ENCODE results near the gene BSPH1.

BSPH1 gene

GRCh38 chr19:47992070-47992469 lies at the start of gene BSPH1:
TSS of gene BSPH1 (minus strand) at chr19:47992170. CDS start at chr19:47992081, 89 bp downstream.
- no peak within 1 kb of the TSS for H3K4me3 ChIP-seq

DNA sequence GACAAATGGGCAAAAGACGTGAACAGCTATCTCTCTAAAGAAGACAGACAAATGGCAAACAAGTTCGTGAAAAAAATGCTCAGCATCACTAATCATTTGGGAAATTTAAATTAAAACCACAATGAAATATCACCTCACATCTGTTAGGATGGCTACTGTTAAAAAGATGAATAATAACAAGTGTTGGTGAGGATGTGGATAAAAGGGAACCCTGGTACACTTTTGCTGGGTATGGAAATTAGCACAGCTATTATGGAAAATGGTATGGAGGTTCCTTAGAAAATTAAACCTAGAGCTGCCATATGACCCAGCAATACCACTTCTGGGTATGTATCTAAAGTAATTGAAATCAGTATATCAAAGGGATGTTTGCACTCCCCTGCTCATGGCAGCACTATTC lies 44.8 kb upstream of the BSPH1 start:
- Histone ChIP-seq H3K9ac (ENCODE audit: insufficient read length) (no peak overlapping the region), H3K27ac (no peak overlapping the region), H3K9me3 (ENCODE audit: low read depth, low read length) (peaks cover 3% of the 10 kb centered on the region; the same call in 1 of the 2 replicates), H3K36me3 (ENCODE audit: insufficient read depth, low read length) (no peaks in the 10 kb centered on the region), H3K4me3 (no peak overlapping the region)
- no peak for DNase-seq (ENCODE audit: low read depth, low spot score)
- TF ChIP-seq FOXP2 (optimal IDR thresholded peaks at IDR 0.05; ENCODE audit: control extremely low read depth, extremely low read length, insufficient read depth), result no peak
- TF ChIP-seq EZH2 (IDR thresholded peaks at IDR 0.05), result no peak
- no peak for TF ChIP-seq POLR2AphosphoS5 (IDR thresholded peaks at IDR 0.05; ENCODE audit: borderline replicate concordance, low read depth, low read length)

More at GRCh38 chr19:47992070-47992469, at the start of gene BSPH1:
- TF ChIP-seq FOXP2 (optimal IDR thresholded peaks at IDR 0.05; ENCODE audit: control extremely low read depth, extremely low read length, insufficient read depth), result no peak
- no peak for TF ChIP-seq EZH2 (IDR thresholded peaks at IDR 0.05)
- no peak for TF ChIP-seq POLR2AphosphoS5 (IDR thresholded peaks at IDR 0.05; ENCODE audit: borderline replicate concordance, low read depth, low read length)
- DNase-seq (ENCODE audit: low read depth, low spot score), result no peak
- Histone ChIP-seq H3K9me3 (ENCODE audit: low read depth, low read length) (no peaks in the 10 kb centered on the region), H3K36me3 (ENCODE audit: insufficient read depth, low read length) (no peaks in the 10 kb centered on the region), H3K27ac (no peak within 1 kb of the TSS), H3K9ac (ENCODE audit: insufficient read length) (no peak within 1 kb of the TSS)

DNA sequence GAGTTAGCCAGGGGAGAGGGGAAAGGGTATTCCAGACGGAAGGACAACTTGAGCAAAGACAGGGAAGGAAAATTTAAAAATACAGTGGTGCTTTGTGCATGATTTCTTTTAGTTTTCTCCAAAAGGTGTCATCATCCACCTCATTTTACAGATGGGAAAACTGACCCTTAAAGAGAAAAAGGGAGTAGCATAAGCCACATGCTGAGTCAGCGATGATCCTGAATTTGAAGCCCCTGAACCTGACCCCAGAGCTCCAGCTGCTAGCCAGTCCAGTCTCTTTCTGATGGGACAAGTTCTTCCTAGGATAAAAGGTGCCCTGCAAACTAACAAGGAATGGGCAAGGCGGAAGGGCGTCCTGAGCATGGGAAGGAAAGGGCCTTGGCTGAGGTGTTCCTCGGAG lies 41.6 kb upstream of the BSPH1 start:
- Histone ChIP-seq H3K4me3 (no peak overlapping the region), H3K36me3 (ENCODE audit: insufficient read depth, low read length) (no peaks in the 10 kb centered on the region), H3K9ac (ENCODE audit: insufficient read length) (no peak overlapping the region), H3K9me3 (ENCODE audit: low read depth, low read length) (peaks cover 3% of the 10 kb centered on the region; the same call in 1 of the 2 replicates), H3K27ac (no peak overlapping the region)
- no peak for DNase-seq (ENCODE audit: low read depth, low spot score)
- no peak for TF ChIP-seq FOXP2 (optimal IDR thresholded peaks at IDR 0.05; ENCODE audit: control extremely low read depth, extremely low read length, insufficient read depth)
- no peak for TF ChIP-seq POLR2AphosphoS5 (IDR thresholded peaks at IDR 0.05; ENCODE audit: borderline replicate concordance, low read depth, low read length)
- no peak for TF ChIP-seq EZH2 (IDR thresholded peaks at IDR 0.05)

GRCh38 chr19:48030073-48030472 lies 38.1 kb upstream of the BSPH1 start:
- no peak for TF ChIP-seq FOXP2 (optimal IDR thresholded peaks at IDR 0.05; ENCODE audit: control extremely low read depth, extremely low read length, insufficient read depth)
- TF ChIP-seq POLR2AphosphoS5 (IDR thresholded peaks at IDR 0.05; ENCODE audit: borderline replicate concordance, low read depth, low read length), result no peak
- no peak for TF ChIP-seq EZH2 (IDR thresholded peaks at IDR 0.05)
- no peak for DNase-seq (ENCODE audit: low read depth, low spot score)
- no peak overlapping the region for H3K27ac ChIP-seq
- H3K36me3 ChIP-seq (ENCODE audit: insufficient read depth, low read length), result no peaks in the 10 kb centered on the region
- H3K4me3 ChIP-seq, result no peak overlapping the region
- H3K9me3 ChIP-seq (ENCODE audit: low read depth, low read length), result no peaks in the 10 kb centered on the region
- H3K9ac ChIP-seq (ENCODE audit: insufficient read length), result no peak overlapping the region

- DNase-seq (ENCODE audit: low read depth, low spot score), result no peak
Observed at GRCh38 chr19:48029431-48029830, 37.5 kb upstream of the BSPH1 start.

DNA sequence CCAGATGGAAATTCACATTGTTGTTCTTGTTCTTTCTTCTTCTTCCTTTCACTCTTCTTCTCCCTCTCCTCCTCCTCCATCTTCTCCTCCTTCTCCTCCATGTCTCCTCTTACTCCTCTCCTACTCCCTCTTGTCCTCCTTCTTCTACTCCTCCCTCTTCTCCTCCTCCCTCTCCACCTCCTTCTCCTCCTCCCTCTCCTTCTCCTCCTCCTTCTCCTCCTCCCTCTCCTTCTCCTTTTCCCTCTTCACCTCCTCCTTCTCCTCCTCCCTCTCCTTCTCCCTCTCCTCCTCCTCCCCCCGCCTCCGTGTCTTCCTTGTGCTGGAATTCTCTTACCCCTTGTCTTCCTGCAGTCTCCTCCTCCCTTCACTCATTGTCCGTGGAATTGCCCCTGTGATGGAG lies 33.5 kb upstream of the BSPH1 start:
- Histone ChIP-seq H3K9ac (ENCODE audit: insufficient read length) (no peak overlapping the region), H3K36me3 (ENCODE audit: insufficient read depth, low read length) (no peaks in the 10 kb centered on the region), H3K27ac (no peak overlapping the region), H3K9me3 (ENCODE audit: low read depth, low read length) (no peaks in the 10 kb centered on the region), H3K4me3 (no peak overlapping the region)
- no peak for TF ChIP-seq POLR2AphosphoS5 (IDR thresholded peaks at IDR 0.05; ENCODE audit: borderline replicate concordance, low read depth, low read length)
- no peak for DNase-seq (ENCODE audit: low read depth, low spot score)

More at GRCh38 chr19:48029431-48029830, 37.5 kb upstream of the BSPH1 start:
- no peaks in the 10 kb centered on the region for H3K9me3 ChIP-seq (ENCODE audit: low read depth, low read length)
- no peak overlapping the region for H3K27ac ChIP-seq
- H3K9ac ChIP-seq (ENCODE audit: insufficient read length), result no peak overlapping the region
- TF ChIP-seq EZH2 (IDR thresholded peaks at IDR 0.05), result no peak
- TF ChIP-seq FOXP2 (optimal IDR thresholded peaks at IDR 0.05; ENCODE audit: control extremely low read depth, extremely low read length, insufficient read depth), result no peak
- TF ChIP-seq POLR2AphosphoS5 (IDR thresholded peaks at IDR 0.05; ENCODE audit: borderline replicate concordance, low read depth, low read length), result no peak
- no peaks in the 10 kb centered on the region for H3K36me3 ChIP-seq (ENCODE audit: insufficient read depth, low read length)
- H3K4me3 ChIP-seq, result no peak overlapping the region

DNA sequence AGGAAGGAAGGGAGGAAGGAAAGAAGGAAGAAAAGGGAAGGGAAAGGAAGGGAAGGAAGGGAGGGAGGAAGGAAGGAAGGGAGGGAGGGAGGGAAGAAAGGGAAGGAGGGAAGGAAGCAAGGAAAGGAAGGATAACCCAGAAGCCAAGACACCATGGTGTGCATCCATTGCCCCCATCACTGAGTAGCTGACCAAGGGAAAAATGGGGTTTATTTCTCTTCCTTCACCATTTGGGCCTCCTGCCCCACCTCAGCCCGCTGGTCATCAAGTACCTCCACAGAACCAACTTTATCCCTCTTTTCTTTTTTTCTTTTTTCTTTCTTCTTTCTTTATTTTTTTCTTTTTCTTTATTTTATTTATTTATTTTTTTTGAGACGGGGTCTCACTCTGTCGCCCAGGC lies 31.5 kb upstream of the BSPH1 start:
- TF ChIP-seq POLR2AphosphoS5 (IDR thresholded peaks at IDR 0.05; ENCODE audit: borderline replicate concordance, low read depth, low read length), result no peak
- TF ChIP-seq EZH2 (IDR thresholded peaks at IDR 0.05), result no peak
- TF ChIP-seq FOXP2 (optimal IDR thresholded peaks at IDR 0.05; ENCODE audit: control extremely low read depth, extremely low read length, insufficient read depth), result no peak
- Histone ChIP-seq H3K36me3 (ENCODE audit: insufficient read depth, low read length) (no peaks in the 10 kb centered on the region), H3K4me3 (no peak overlapping the region), H3K27ac (no peak overlapping the region), H3K9me3 (ENCODE audit: low read depth, low read length) (no peaks in the 10 kb centered on the region), H3K9ac (ENCODE audit: insufficient read length) (no peak overlapping the region)
- no peak for DNase-seq (ENCODE audit: low read depth, low spot score)

GRCh38 chr19:48023011-48023410 lies 31.0 kb upstream of the BSPH1 start:
- H3K9ac ChIP-seq (ENCODE audit: insufficient read length), result no peak overlapping the region
- H3K36me3 ChIP-seq (ENCODE audit: insufficient read depth, low read length), result no peaks in the 10 kb centered on the region
- no peak for DNase-seq (ENCODE audit: low read depth, low spot score)
- TF ChIP-seq FOXP2 (optimal IDR thresholded peaks at IDR 0.05; ENCODE audit: control extremely low read depth, extremely low read length, insufficient read depth) (no peak), EZH2 (IDR thresholded peaks at IDR 0.05) (no peak), POLR2AphosphoS5 (IDR thresholded peaks at IDR 0.05; ENCODE audit: borderline replicate concordance, low read depth, low read length) (no peak)
- H3K9me3 ChIP-seq (ENCODE audit: low read depth, low read length), result no peaks in the 10 kb centered on the region
- H3K4me3 ChIP-seq, result no peak overlapping the region
- H3K27ac ChIP-seq, result no peak overlapping the region

- H3K36me3 ChIP-seq (ENCODE audit: insufficient read depth, low read length), result no peaks in the 10 kb centered on the region
- no peak overlapping the region for H3K4me3 ChIP-seq
- no peak for DNase-seq (ENCODE audit: low read depth, low spot score)
- no peak overlapping the region for H3K27ac ChIP-seq
- no peak overlapping the region for H3K9ac ChIP-seq (ENCODE audit: insufficient read length)
- no peak for TF ChIP-seq EZH2 (IDR thresholded peaks at IDR 0.05)
- no peak for TF ChIP-seq FOXP2 (optimal IDR thresholded peaks at IDR 0.05; ENCODE audit: control extremely low read depth, extremely low read length, insufficient read depth)
- TF ChIP-seq POLR2AphosphoS5 (IDR thresholded peaks at IDR 0.05; ENCODE audit: borderline replicate concordance, low read depth, low read length), result no peak
- H3K9me3 ChIP-seq (ENCODE audit: low read depth, low read length), result no peaks in the 10 kb centered on the region
Observed at GRCh38 chr19:48020686-48021085, 28.7 kb upstream of the BSPH1 start.
